ENCODE measurements around the gene KRT35.

GRCh38 chr17:41480136-41480535, 815 bp downstream of the KRT35 start:
- TF ChIP-seq POLR2A (IDR thresholded peaks at IDR 0.05; ENCODE audit: low read depth, low read length) = no peak
- TF ChIP-seq TAF1 (IDR thresholded peaks at IDR 0.05; ENCODE audit: borderline replicate concordance, low read depth, low read length) = no peak

Data from GM12892 (cell line).